ENCODE results near the gene LRIG1.

Gene LRIG1

DNA sequence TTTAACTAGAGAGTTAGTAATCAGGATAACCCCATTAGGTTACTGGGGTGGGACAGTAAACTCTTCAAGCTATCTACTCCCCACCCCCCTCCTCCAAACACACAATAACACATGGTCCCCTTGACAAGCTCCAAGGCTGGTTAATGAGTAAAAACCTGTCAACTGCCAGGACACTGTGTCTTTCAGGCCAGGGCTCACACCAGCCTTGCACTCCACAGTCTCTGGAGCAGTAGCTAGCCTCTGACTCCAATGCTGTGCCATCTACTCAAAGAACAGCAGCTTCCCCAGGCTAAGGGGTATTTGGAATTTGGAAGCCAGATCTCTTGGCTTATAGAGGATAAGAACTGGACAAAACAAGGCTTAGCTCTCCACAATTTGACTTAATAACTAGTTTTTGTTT lies 115.8 kb downstream of the LRIG1 start:
- Histone ChIP-seq H3K27me3 (replicated peaks; ENCODE audit: control insufficient read depth, insufficient read depth, low read length) (no peaks in the 10 kb centered on the region), H3K4me3 (replicated peaks; ENCODE audit: low read depth, low read length) (no peak overlapping the region), H3K36me3 (ENCODE audit: control insufficient read depth, insufficient read depth, low read length) (peaks cover 27% of the 10 kb centered on the region)
- TF ChIP-seq CTCF (IDR thresholded peaks at IDR 0.05; ENCODE audit: insufficient read depth, low read length, poor library complexity, severe bottlenecking) = no peak
- no peak for DNase-seq (ENCODE audit: extremely low read depth, insufficient read length)

GRCh38 chr3:66383998-66384745 lies 116.7 kb downstream of the LRIG1 start:
- Histone ChIP-seq H3K36me3 (ENCODE audit: control insufficient read depth, insufficient read depth, low read length) (peaks cover 30% of the 10 kb centered on the region), H3K4me3 (replicated peaks; ENCODE audit: low read depth, low read length) (no peak overlapping the region), H3K27me3 (replicated peaks; ENCODE audit: control insufficient read depth, insufficient read depth, low read length) (no peaks in the 10 kb centered on the region)
- DNase-seq (ENCODE audit: extremely low read depth, insufficient read length) = no peak
- TF ChIP-seq CTCF (IDR thresholded peaks at IDR 0.05; ENCODE audit: insufficient read depth, low read length, poor library complexity, severe bottlenecking) = no peak

GRCh38 chr3:66383023-66383422 lies 117.8 kb downstream of the LRIG1 start:
- no peak for DNase-seq (ENCODE audit: extremely low read depth, insufficient read length)
- no peak for TF ChIP-seq CTCF (IDR thresholded peaks at IDR 0.05; ENCODE audit: insufficient read depth, low read length, poor library complexity, severe bottlenecking)
- Histone ChIP-seq H3K36me3 (ENCODE audit: control insufficient read depth, insufficient read depth, low read length) (peaks cover 30% of the 10 kb centered on the region), H3K27me3 (replicated peaks; ENCODE audit: control insufficient read depth, insufficient read depth, low read length) (no peaks in the 10 kb centered on the region), H3K4me3 (replicated peaks; ENCODE audit: low read depth, low read length) (no peak overlapping the region)

DNA sequence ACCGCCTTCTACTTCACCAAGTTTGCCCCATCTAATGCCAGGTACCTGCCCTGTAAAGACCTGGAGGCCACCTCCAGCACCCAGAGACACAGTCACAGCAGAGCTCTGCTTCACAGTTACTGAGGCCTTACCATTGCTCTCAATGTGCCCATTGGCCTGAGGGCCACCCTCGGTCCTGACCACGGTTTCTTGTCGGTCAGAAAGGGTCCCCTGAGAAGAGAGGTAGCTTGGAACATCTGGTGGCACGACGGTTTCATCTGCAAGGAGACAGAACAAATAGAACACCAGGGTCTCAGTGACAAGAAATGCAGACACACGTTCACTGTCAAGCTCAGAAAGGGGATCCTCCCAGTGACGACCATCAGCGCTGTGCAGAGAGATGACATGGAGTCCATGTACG lies 118.7 kb downstream of the LRIG1 start:
- H3K27me3 ChIP-seq (replicated peaks; ENCODE audit: control insufficient read depth, insufficient read depth, low read length) = no peaks in the 10 kb centered on the region
- no peak for TF ChIP-seq CTCF (IDR thresholded peaks at IDR 0.05; ENCODE audit: insufficient read depth, low read length, poor library complexity, severe bottlenecking)
- no peak for DNase-seq (ENCODE audit: extremely low read depth, insufficient read length)
- H3K4me3 ChIP-seq (replicated peaks; ENCODE audit: low read depth, low read length) = no peak overlapping the region
- H3K36me3 ChIP-seq (ENCODE audit: control insufficient read depth, insufficient read depth, low read length) = peaks cover 30% of the 10 kb centered on the region

GRCh38 chr3:66381626-66382025 lies 119.2 kb downstream of the LRIG1 start:
- no peak for TF ChIP-seq CTCF (IDR thresholded peaks at IDR 0.05; ENCODE audit: insufficient read depth, low read length, poor library complexity, severe bottlenecking)
- no peak for DNase-seq (ENCODE audit: extremely low read depth, insufficient read length)
- Histone ChIP-seq H3K36me3 (ENCODE audit: control insufficient read depth, insufficient read depth, low read length) (peaks cover 32% of the 10 kb centered on the region), H3K4me3 (replicated peaks; ENCODE audit: low read depth, low read length) (no peak overlapping the region), H3K27me3 (replicated peaks; ENCODE audit: control insufficient read depth, insufficient read depth, low read length) (no peaks in the 10 kb centered on the region)

Measured in GM06990 (cell line).